SK-N-SH treated with all-trans-retinoic acid at 6 μM for 48 hours (cell line): ENCODE data around the gene OVCA2.
A peak's percentile ranks its signal among the peaks of the same experiment; 100 is the strongest.

Source experiments
- ARNTL ChIP-seq: fragments of 450-650 bp; formaldehyde crosslinking; IDR thresholded peaks from 2 replicates; pipeline ENCODE4 v1.5.0; 2020; ENCODE audit warnings: low read depth, mild to moderate bottlenecking, moderate library complexity, borderline replicate concordance
- GLIS3 ChIP-seq: fragments of 250-450 bp; sonication (Bioruptor Pico); IDR thresholded peaks from 2 replicates; pipeline ENCODE4 v1.5.0; 2020; ENCODE audit warnings: mild to moderate bottlenecking, moderate library complexity
- PPARA ChIP-seq: fragments of 250-450 bp; sonication (Bioruptor Pico); IDR thresholded peaks from 2 replicates; pipeline ENCODE4 v1.5.0; 2020; ENCODE audit warnings: mild to moderate bottlenecking, borderline replicate concordance
- TOX ChIP-seq: fragments of 250-450 bp; sonication (Bioruptor Pico); IDR thresholded peaks from 2 replicates; pipeline ENCODE4 v1.8.0; 2021; ENCODE audit warnings: mild to moderate bottlenecking, moderate library complexity, borderline replicate concordance
- ZFP30 ChIP-seq: fragments of 450-650 bp; formaldehyde crosslinking; IDR thresholded peaks from 2 replicates; pipeline ENCODE4 v1.5.0; 2022; ENCODE audit warnings: mild to moderate bottlenecking, moderate library complexity
- TF ChIP-seq, protein P1 (sequence below): fragments of 250-450 bp; sonication (Bioruptor Pico); IDR thresholded peaks from 2 replicates; pipeline ENCODE4 v1.8.0; 2020; ENCODE audit warnings: mild to moderate bottlenecking, moderate library complexity, borderline replicate concordance
- TF ChIP-seq, protein P2 (sequence below): fragments of 250-450 bp; sonication (Bioruptor Pico); IDR thresholded peaks from 2 replicates; pipeline ENCODE4 v1.5.1; 2021; ENCODE audit warnings: mild to moderate bottlenecking, moderate library complexity

DNA sequence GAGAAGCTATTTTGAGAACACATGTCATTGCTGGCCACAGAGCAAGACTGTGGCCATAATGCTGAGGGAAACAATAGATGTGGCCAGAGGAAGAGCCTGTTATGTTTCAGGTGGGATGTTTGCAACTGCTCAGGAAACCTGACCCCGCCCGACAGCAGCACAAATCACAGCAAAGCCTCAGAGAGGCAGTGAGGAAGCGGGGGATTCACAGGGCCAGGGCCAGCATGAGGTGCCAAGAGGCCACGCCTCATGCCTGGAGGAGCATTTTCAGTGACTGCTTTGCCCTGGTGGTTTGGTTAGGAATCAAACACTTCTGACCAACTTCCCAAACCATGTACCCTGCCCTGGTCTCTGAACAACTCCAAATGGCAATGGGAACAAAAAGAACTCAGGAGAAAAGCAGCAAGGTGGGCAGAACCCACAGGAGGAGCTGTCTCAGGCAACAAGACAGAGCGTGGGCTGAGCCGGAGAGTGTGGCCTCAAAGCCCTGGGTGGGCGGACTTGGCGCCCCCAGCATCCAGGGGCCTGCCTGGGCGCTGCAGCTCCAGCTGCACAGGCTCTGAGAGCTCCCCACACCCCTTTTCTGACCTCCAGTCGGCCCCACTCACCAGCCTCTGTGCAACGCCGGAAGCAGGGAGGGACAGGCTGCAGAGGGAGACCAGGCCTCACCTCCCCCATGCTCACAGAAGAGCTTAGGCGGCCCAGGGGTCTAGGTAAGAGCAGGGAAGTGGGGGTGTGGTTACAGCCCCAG is 33.7 kb downstream of the OVCA2 start:
- TF ChIP-seq ZFP30 (CRISPR knock-in tag) (no peak), TOX (no peak), GLIS3 (CRISPR knock-in tag) (0 out of 2 replicates have a peak, but pooled peaks have one; percentile 60), PPARA (CRISPR knock-in tag) (no peak), ARNTL (CRISPR knock-in tag) (no peak)
- TF ChIP-seq, protein P1, sequence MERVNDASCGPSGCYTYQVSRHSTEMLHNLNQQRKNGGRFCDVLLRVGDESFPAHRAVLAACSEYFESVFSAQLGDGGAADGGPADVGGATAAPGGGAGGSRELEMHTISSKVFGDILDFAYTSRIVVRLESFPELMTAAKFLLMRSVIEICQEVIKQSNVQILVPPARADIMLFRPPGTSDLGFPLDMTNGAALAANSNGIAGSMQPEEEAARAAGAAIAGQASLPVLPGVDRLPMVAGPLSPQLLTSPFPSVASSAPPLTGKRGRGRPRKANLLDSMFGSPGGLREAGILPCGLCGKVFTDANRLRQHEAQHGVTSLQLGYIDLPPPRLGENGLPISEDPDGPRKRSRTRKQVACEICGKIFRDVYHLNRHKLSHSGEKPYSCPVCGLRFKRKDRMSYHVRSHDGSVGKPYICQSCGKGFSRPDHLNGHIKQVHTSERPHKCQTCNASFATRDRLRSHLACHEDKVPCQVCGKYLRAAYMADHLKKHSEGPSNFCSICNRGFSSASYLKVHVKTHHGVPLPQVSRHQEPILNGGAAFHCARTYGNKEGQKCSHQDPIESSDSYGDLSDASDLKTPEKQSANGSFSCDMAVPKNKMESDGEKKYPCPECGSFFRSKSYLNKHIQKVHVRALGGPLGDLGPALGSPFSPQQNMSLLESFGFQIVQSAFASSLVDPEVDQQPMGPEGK (CRISPR knock-in tag) = no peak
- TF ChIP-seq, protein P2, sequence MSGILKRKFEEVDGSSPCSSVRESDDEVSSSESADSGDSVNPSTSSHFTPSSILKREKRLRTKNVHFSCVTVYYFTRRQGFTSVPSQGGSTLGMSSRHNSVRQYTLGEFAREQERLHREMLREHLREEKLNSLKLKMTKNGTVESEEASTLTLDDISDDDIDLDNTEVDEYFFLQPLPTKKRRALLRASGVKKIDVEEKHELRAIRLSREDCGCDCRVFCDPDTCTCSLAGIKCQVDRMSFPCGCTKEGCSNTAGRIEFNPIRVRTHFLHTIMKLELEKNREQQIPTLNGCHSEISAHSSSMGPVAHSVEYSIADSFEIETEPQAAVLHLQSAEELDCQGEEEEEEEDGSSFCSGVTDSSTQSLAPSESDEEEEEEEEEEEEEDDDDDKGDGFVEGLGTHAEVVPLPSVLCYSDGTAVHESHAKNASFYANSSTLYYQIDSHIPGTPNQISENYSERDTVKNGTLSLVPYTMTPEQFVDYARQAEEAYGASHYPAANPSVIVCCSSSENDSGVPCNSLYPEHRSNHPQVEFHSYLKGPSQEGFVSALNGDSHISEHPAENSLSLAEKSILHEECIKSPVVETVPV = no peak
